Measurements from ENCODE around the gene OSBPL6.

Gene OSBPL6

GRCh38 chr2:178448968-178449661, 254.8 kb downstream of the OSBPL6 start:
- DNase-seq (ENCODE audit: low spot score), result peak; percentile 59

GRCh38 chr2:178449700-178450523, 255.6 kb downstream of the OSBPL6 start:
- DNase-seq (ENCODE audit: low spot score), result peak; percentile 63

GRCh38 chr2:178450524-178450773, 256.1 kb downstream of the OSBPL6 start:
- peak; percentile 88 for DNase-seq (ENCODE audit: low spot score)

- DNase-seq (ENCODE audit: low spot score), result peak; percentile 95
Observed at GRCh38 chr2:178450774-178451525, 256.6 kb downstream of the OSBPL6 start, which contains the start of the genes PJVK and PRKRA. TSS of gene PJVK (plus strand) at chr2:178451378. CDS start at chr2:178453410, 2,032 bp downstream. TSS of gene PRKRA (minus strand) at chr2:178451175. CDS start at chr2:178451030, 145 bp downstream.

- no peak for DNase-seq (ENCODE audit: low spot score)
Observed at GRCh38 chr2:178452334-178452733, 258.0 kb downstream of the OSBPL6 start.

Data from NAMALWA (cell line).